Adrenal gland (tissue), 12 donors: ENCODE data around the gene ROR2. TPM values are rescaled to one million over a fixed set of nuclear protein-coding genes. Genes with fewer than 3 reads are reported as not detected.

Source experiments
- DNase-seq, 7 donors: peaks; one replicate each; pipeline ENCODE4 v3.0.0-alpha.2; 2019 to 2020
- H3K27ac ChIP-seq, 5 donors: fragments of 200-600 bp; sonication (generic) in 4 of 5; 1 replicate in 3 of 5; 2 replicates in 2 of 5; pipeline versions ENCODE4 v1.5.1 to v1.8.0; 2016 to 2020; ENCODE audit warnings: mild to moderate bottlenecking in 1 of 5
- H3K27me3 ChIP-seq: fragments of 200-600 bp; 2 replicates; pipeline ENCODE4 v1.8.0; 2021
- H3K36me3 ChIP-seq, 2 donors: fragments of 200-600 bp; replicated peaks in 1 of 2; 1 replicate in 1 of 2; 2 replicates in 1 of 2; pipeline versions ENCODE4 v1.5.1 to v1.8.0; 2018 to 2022
- H3K4me1 ChIP-seq, 2 donors: fragments of 200-600 bp; replicated peaks in 1 of 2; 1 replicate in 1 of 2; 2 replicates in 1 of 2; pipeline versions ENCODE4 v1.5.1 to v1.8.0; 2018 to 2021
- H3K4me3 ChIP-seq, 4 donors: fragments of 200-600 bp; sonication (generic) in 3 of 4; one replicate each; pipeline ENCODE4 v1.5.1; 2016 to 2018
- H3K9me3 ChIP-seq, 3 donors: fragments of 200-600 bp; sonication (generic) in 1 of 3; replicated peaks in 1 of 3; 1 replicate in 2 of 3; 2 replicates in 1 of 3; pipeline versions ENCODE4 v1.5.1 to v1.8.0; 2016 to 2021
- POLR2A ChIP-seq, 2 donors: fragments of 450-650 bp; IDR thresholded peaks; one replicate each; pipeline ENCODE4 v1.6.1; 2017; ENCODE audit warnings: antibody characterized with exemption in 2 of 2, mild to moderate bottlenecking in 2 of 2, moderate library complexity in 1 of 2
- WGBS, 4 donors: extraction: QIAGEN DNeasy Blood & Tissue Kit in 2 of 4; methylation state at CpG; one replicate each; pipeline versions ENCODE4 v1.1.5 to v1.1.7; 2013 to 2017; 5-methylcytosine and 5-hydroxymethylcytosine counted together
- intact Hi-C, 2 donors: fragments of 100-400 bp; cut with DNase I; formaldehyde crosslinking; loops; one replicate each; pipeline versions ENCODE4 v1.14.1 to v1.15.0; 2022 to 2023
- polyA plus RNA-seq, 3 donors: library from polyadenylated mRNA; stranded (reverse); fragments of 200-250 nt in 2 of 3; fragments of 350-450 nt in 1 of 3; fragmentation: Illumina TruSeq in 1 of 3; extraction: RNeasy Lipid Tissue Mini Kit (QIAGEN cat#74804) in 1 of 3; gene quantifications; one replicate each; pipeline ENCODE4 v1.2.3, GENCODE V29; 2013 to 2014
- total RNA-seq, 9 donors: library from RNA; depleted of rRNA in 4 of 9; stranded (reverse); fragments of >200 nt in 4 of 9; fragments of 120-200 nt in 1 of 9; fragmentation: NEBNext Ultra II Directional in 1 of 9; extraction: Animal tissue kit (Norgen Biotek cat#: 25700) in 1 of 9; gene quantifications; one replicate each; pipeline versions ENCODE4 v1.1.0 to v1.2.4, GENCODE V29; 2013 to 2023
- TF ChIP-seq, protein P1 (sequence below), 6 experiments: fragments of 450-650 bp in 4 of 6; fragments of 200-600 bp in 2 of 6; sonication (generic) in 1 of 6; IDR thresholded peaks; 1 replicate in 5 of 6; 2 replicates in 1 of 6; pipeline versions ENCODE4 v1.5.1 to v1.8.0; 2016 to 2021; ENCODE audit warnings: antibody characterized with exemption in 6 of 6, mild to moderate bottlenecking in 2 of 6, moderate library complexity in 1 of 6
- donor health status: healthy with polysubstance abuse.
- donor health status: Bipolar disorder and iron deficiency.
- donor health status: DM: yes; HTN: yes; CAD: no.
- donor health status: DM: no; HTN: no; CAD: no.
- donor health status: DM: no; HTN: no; CAD: no.
- donor health status: DM: yes; HTN: yes; CAD: no.

Gene ROR2
- total and polyA plus RNA-seq, 12 donors, result 3.9 to 23.9 (median 11.4) TPM

GRCh38 chr9:91840882-91841281 is 109.1 kb downstream of the ROR2 start:
- 83 to 94% (median 91%) methylated on average over 6 of the region's 6 CpGs for WGBS, 4 donors
- TF ChIP-seq, protein P1, sequence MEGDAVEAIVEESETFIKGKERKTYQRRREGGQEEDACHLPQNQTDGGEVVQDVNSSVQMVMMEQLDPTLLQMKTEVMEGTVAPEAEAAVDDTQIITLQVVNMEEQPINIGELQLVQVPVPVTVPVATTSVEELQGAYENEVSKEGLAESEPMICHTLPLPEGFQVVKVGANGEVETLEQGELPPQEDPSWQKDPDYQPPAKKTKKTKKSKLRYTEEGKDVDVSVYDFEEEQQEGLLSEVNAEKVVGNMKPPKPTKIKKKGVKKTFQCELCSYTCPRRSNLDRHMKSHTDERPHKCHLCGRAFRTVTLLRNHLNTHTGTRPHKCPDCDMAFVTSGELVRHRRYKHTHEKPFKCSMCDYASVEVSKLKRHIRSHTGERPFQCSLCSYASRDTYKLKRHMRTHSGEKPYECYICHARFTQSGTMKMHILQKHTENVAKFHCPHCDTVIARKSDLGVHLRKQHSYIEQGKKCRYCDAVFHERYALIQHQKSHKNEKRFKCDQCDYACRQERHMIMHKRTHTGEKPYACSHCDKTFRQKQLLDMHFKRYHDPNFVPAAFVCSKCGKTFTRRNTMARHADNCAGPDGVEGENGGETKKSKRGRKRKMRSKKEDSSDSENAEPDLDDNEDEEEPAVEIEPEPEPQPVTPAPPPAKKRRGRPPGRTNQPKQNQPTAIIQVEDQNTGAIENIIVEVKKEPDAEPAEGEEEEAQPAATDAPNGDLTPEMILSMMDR (IDR thresholded peaks at IDR 0.05), result no peak
- TF ChIP-seq POLR2A (IDR thresholded peaks at IDR 0.05), result no peak
- Histone ChIP-seq H3K4me3 (no peak overlapping the region), H3K27me3 (no peaks in the 10 kb centered on the region), H3K4me1 (peaks cover 13 to 38% of the 10 kb centered on the region in 2 donors), H3K9me3 (no peaks in the 10 kb centered on the region), H3K27ac (no peak overlapping the region), H3K36me3 (no peaks in the 10 kb centered on the region)
- intact Hi-C loops, result loop anchor here in 1 of 2 donors (10.0 kb wide), 1 partner anchor 54 kb away; no protein-coding TSS in a partner anchor
- DNase-seq, result no peak

DNA sequence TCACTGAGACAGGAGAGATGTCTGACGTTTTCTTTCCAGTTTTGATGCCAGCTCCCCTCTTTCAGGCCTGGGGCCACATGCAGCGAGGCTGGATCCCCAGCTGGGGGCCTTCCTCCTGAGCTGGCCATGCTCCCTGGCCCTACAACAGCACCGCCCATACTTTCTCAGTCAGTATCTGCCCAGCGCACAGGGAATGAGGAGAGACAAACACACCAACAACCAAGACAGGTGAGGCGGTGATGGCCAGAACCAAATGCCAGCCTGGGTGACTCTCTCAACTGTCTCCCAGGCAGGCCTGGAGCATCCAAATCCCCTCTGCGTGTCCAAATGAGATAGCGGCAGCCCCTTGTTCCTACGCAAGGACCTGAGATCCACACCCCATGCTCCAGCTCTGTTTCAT is 109.6 kb downstream of the ROR2 start:
- Histone ChIP-seq H3K27ac (no peak overlapping the region), H3K4me1 (peaks cover 13 to 38% of the 10 kb centered on the region in 2 donors), H3K9me3 (no peaks in the 10 kb centered on the region), H3K4me3 (no peak overlapping the region), H3K36me3 (no peaks in the 10 kb centered on the region), H3K27me3 (no peaks in the 10 kb centered on the region)
- no peak for TF ChIP-seq POLR2A (IDR thresholded peaks at IDR 0.05)
- TF ChIP-seq, protein P1 (IDR thresholded peaks at IDR 0.05), result no peak
- intact Hi-C loops, result loop anchor here in 1 of 2 donors (10.0 kb wide), 1 partner anchor 54 kb away; no protein-coding TSS in a partner anchor
- DNase-seq, result no peak
- WGBS, 4 donors, result 95 to 98% (median 96%) methylated on average over 8 of the region's 8 CpGs

DNA sequence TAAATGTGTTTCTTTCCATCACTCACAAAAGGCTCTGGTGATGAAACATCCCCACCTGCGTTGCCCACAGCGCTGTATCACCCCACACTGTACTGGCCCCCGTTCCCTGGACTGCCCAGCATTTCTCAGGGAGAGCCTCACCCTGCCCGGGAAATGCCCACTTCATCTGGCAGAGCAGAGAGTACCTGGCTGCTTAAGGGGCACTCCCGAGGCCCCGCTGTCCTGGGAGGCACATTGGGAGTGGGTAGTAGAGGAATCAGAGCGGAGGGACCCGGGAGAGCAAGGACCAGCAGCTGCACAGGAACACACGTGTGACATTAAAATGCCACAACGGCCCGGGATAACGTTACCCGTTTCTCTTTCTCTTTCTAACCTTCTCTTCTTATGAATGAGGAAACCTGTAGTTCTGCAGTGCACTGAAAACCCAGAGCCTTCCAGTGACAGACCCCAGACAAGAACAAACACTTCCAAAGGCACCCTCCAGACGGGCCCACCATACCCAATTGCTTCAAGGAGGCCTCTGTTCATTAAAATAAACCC is 110.0 kb downstream of the ROR2 start:
- Histone ChIP-seq H3K27ac (no peak overlapping the region), H3K4me3 (no peak overlapping the region), H3K4me1 (peaks cover 13 to 38% of the 10 kb centered on the region in 2 donors), H3K9me3 (no peaks in the 10 kb centered on the region), H3K36me3 (no peaks in the 10 kb centered on the region), H3K27me3 (no peaks in the 10 kb centered on the region)
- intact Hi-C loops, result loop anchor here in 1 of 2 donors (10.0 kb wide), 1 partner anchor 55 kb away; no protein-coding TSS in a partner anchor
- no peak for DNase-seq
- WGBS, 4 donors, result 82 to 93% (median 86%) methylated on average over 10 to 14 of the region's 14 CpGs
- TF ChIP-seq POLR2A (IDR thresholded peaks at IDR 0.05), result no peak
- TF ChIP-seq, protein P1 (IDR thresholded peaks at IDR 0.05), result no peak

GRCh38 chr9:91837981-91838731 is 111.9 kb downstream of the ROR2 start:
- H3K36me3 ChIP-seq, result no peaks in the 10 kb centered on the region
- H3K9me3 ChIP-seq, result no peaks in the 10 kb centered on the region
- TF ChIP-seq, protein P1 (IDR thresholded peaks at IDR 0.05), result no peak
- peak in 1 of 2 donors; percentile 67 for TF ChIP-seq POLR2A (IDR thresholded peaks at IDR 0.05)
- WGBS, 4 donors, result 41 to 48% (median 45%) methylated on average over 15 to 21 of the region's 21 CpGs
- peak overlapping the region in 4 of 5 donors; percentile 36 to 83 (median 76) for H3K27ac ChIP-seq
- H3K4me3 ChIP-seq, result peak overlapping the region in 1 of 4 donors; percentile 52
- peak; percentile 87 to 97 (median 93) for DNase-seq
- intact Hi-C loops, result no loop called here
- peaks cover 3 to 23% of the 10 kb centered on the region in 2 donors for H3K4me1 ChIP-seq
- no peaks in the 10 kb centered on the region for H3K27me3 ChIP-seq
